ENCODE results near the gene NUP214. TPM values are rescaled to one million over a fixed set of nuclear protein-coding genes. Genes with fewer than 3 reads are reported as not detected.

The NUP214 gene
- total RNA-seq, 2 donors from 2014 or later = 29.5 to 31.6 TPM

DNA sequence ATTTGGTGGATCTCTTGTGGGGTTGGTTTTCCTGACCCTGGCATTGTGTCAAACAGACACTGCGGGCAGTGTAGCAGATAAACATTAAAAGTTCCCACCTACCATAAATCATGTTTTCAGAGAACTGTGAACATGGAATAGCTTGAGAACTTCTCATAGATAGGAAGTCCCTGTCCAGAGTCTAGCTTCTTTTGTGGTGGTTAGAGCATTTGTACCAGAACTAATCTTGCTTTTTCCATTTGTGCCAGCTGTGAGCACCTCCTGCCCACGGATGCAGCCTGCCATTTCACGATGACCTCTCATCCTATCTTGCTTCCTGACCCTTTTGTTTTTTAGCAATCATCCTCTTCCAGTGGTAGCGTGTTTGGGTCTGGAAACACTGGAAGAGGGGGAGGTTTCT, 89.5 kb downstream of the NUP214 start:
- no peak for DNase-seq (ENCODE audit: low spot score)
- H3K9me3 ChIP-seq = peaks cover 0 to 14% of the 10 kb centered on the region in 2 donors
- H3K4me1 ChIP-seq = peaks cover 0 to 14% of the 10 kb centered on the region in 2 donors
- peaks cover 17% of the 10 kb centered on the region for H3K36me3 ChIP-seq
- no peak overlapping the region for H3K4me3 ChIP-seq
- TF ChIP-seq, protein P1, sequence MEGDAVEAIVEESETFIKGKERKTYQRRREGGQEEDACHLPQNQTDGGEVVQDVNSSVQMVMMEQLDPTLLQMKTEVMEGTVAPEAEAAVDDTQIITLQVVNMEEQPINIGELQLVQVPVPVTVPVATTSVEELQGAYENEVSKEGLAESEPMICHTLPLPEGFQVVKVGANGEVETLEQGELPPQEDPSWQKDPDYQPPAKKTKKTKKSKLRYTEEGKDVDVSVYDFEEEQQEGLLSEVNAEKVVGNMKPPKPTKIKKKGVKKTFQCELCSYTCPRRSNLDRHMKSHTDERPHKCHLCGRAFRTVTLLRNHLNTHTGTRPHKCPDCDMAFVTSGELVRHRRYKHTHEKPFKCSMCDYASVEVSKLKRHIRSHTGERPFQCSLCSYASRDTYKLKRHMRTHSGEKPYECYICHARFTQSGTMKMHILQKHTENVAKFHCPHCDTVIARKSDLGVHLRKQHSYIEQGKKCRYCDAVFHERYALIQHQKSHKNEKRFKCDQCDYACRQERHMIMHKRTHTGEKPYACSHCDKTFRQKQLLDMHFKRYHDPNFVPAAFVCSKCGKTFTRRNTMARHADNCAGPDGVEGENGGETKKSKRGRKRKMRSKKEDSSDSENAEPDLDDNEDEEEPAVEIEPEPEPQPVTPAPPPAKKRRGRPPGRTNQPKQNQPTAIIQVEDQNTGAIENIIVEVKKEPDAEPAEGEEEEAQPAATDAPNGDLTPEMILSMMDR (IDR thresholded peaks at IDR 0.05) = no peak
- no peaks in the 10 kb centered on the region for H3K27me3 ChIP-seq
- peak overlapping the region in 1 of 2 donors; percentile 35 for H3K27ac ChIP-seq

- Histone ChIP-seq H3K9me3 (peaks cover 0 to 11% of the 10 kb centered on the region in 2 donors), H3K4me3 (no peak overlapping the region), H3K36me3 (peaks cover 11% of the 10 kb centered on the region), H3K27ac (peak overlapping the region in 1 of 2 donors; percentile 23), H3K4me1 (peaks cover 0 to 14% of the 10 kb centered on the region in 2 donors), H3K27me3 (no peaks in the 10 kb centered on the region)
- DNase-seq (ENCODE audit: low spot score) = no peak
- TF ChIP-seq, protein P1 (IDR thresholded peaks at IDR 0.05) = no peak
Observed at GRCh38 chr9:131216806-131217205, 91.4 kb downstream of the NUP214 start.

DNA sequence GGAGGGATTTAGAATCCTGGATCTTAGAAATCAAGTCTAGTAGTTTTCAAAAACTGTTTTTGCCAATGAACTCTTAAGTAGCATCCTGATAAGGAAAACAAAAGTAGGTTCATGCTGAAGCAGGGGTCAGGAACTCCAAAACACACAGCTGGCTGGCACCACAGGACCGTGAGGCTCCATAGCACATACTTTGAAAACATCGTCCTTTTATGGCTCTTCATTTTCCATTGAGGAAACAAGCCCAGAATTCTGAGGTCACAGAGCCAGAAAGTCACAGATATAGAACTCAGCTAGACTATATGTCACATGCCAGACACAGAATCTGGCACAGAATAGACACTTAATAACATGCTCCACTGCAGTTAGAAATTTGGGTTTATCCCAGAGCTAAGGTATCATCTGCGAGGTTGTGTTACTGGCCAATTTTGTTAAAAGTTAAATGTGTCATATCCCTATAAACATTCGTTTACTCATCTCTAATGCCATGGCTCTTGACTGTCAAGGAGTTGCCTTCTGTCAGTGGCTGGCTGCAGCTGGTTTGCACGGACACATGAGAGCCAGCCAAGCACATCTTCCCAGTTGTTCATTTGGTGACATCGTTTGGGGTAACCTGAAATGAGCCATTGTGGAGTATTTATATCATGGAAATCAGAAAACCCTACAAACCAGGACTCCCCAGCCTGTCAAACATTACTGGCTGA, 92.1 kb downstream of the NUP214 start:
- H3K4me3 ChIP-seq = no peak overlapping the region

GRCh38 chr9:131218370-131218769, 93.0 kb downstream of the NUP214 start:
- TF ChIP-seq, protein P1 (IDR thresholded peaks at IDR 0.05) = no peak
- H3K9me3 ChIP-seq = no peaks in the 10 kb centered on the region
- no peak overlapping the region for H3K4me3 ChIP-seq
- H3K27ac ChIP-seq = no peak overlapping the region
- no peaks in the 10 kb centered on the region for H3K27me3 ChIP-seq
- peaks cover 0 to 14% of the 10 kb centered on the region in 2 donors for H3K4me1 ChIP-seq
- peaks cover 4% of the 10 kb centered on the region for H3K36me3 ChIP-seq
- DNase-seq (ENCODE audit: low spot score) = no peak

More for the DNA sequence above, 92.1 kb downstream of the NUP214 start:
- Histone ChIP-seq H3K27me3 (no peaks in the 10 kb centered on the region), H3K9me3 (peaks cover 0 to 4% of the 10 kb centered on the region in 2 donors), H3K4me1 (peaks cover 0 to 14% of the 10 kb centered on the region in 2 donors), H3K27ac (peak overlapping the region in 1 of 2 donors; percentile 23), H3K36me3 (peaks cover 7% of the 10 kb centered on the region)
- no peak for DNase-seq (ENCODE audit: low spot score)
- TF ChIP-seq, protein P1 (IDR thresholded peaks at IDR 0.05) = no peak

DNA sequence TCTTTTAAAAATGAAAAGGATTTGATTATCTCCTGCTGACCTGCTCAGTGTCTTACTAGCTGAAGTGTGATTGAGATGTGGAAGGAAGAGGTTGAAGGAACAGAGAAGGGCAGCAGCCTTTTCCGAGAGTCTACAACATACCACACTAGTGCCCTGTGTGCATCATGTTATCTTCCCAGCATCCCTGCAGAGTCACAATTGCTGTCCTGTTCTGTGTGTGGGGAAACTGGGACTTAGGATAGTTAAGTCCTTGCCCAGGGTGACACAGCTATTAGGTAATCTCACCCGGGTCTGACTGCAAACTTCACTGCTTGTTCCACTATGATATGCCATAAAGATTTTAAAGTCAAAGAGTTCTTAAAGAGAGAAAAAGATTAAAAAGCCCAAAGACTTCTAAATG, 95.1 kb downstream of the NUP214 start:
- H3K9me3 ChIP-seq = no peaks in the 10 kb centered on the region
- peaks cover 4% of the 10 kb centered on the region for H3K36me3 ChIP-seq
- no peak overlapping the region for H3K4me3 ChIP-seq
- no peak for DNase-seq (ENCODE audit: low spot score)
- peaks cover 0 to 4% of the 10 kb centered on the region in 2 donors for H3K4me1 ChIP-seq
- H3K27ac ChIP-seq = no peak overlapping the region
- H3K27me3 ChIP-seq = no peaks in the 10 kb centered on the region
- TF ChIP-seq, protein P1 (IDR thresholded peaks at IDR 0.05) = no peak
